SK-N-MC (cell line): Measurements from ENCODE around the gene ZNF439.

Experiments
- EZH2 ChIP-seq: fragments of 200-600 bp; sonication (generic); IDR thresholded peaks from one replicate; pipeline ENCODE4 v1.6.1; 2017; ENCODE audit warnings: antibody characterized with exemption
- POLR2AphosphoS5 ChIP-seq: IDR thresholded peaks from 2 replicates; pipeline ENCODE4 v1.6.1; 2012; ENCODE audit warnings: mild to moderate bottlenecking, low read depth, low read length, borderline replicate concordance

GRCh38 chr19:11813703-11814028 lies 34.9 kb upstream of the ZNF439 start:
- TF ChIP-seq EZH2, result no peak
- TF ChIP-seq POLR2AphosphoS5, result no peak
